Smooth muscle cell (in vitro differentiated cells): ENCODE measurements around the gene ALKBH4. TPM values are rescaled to one million over a fixed set of nuclear protein-coding genes. Genes with fewer than 3 reads are reported as not detected.
"Not testable (repeated sequence)": the region's sequence is repeated elsewhere in the genome, so short reads cannot be mapped to it uniquely, and the experiment has no call there.

ENCODE experiments used
- DNase-seq: peaks from one replicate; lab custom pipeline; 2025; ENCODE audit not compliant: unreplicated experiment; lab: John Stamatoyannopoulos, UW
- H2AFZ ChIP-seq: fragments of 200-600 bp; sonication (generic); 2 replicates; pipeline ENCODE4 v1.6.0; 2016; ENCODE audit warnings: antibody characterized with exemption, low read depth, mild to moderate bottlenecking
- H3F3A ChIP-seq: fragments of 200-600 bp; sonication (generic); 2 replicates; pipeline ENCODE4 v1.6.0; 2017; ENCODE audit warnings: antibody characterized with exemption, low read depth
- H3K27ac ChIP-seq: fragments of 200-600 bp; sonication (generic); 2 replicates; pipeline ENCODE4 v1.5.1; 2016; ENCODE audit warnings: low read depth, mild to moderate bottlenecking
- H3K27me3 ChIP-seq: fragments of 200-600 bp; sonication (generic); 2 replicates; pipeline ENCODE4 v1.6.1; 2016; ENCODE audit warnings: low read depth, mild to moderate bottlenecking
- H3K36me3 ChIP-seq: fragments of 200-600 bp; sonication (generic); 2 replicates; pipeline ENCODE4 v1.5.1; 2016; ENCODE audit warnings: low read depth
- H3K4me1 ChIP-seq: fragments of 200-600 bp; sonication (generic); 2 replicates; pipeline ENCODE4 v1.5.1; 2016; ENCODE audit warnings: low read depth
- H3K4me2 ChIP-seq: fragments of 200-600 bp; sonication (generic); 2 replicates; pipeline ENCODE4 v1.6.0; 2016; ENCODE audit warnings: mild to moderate bottlenecking
- H3K4me3 ChIP-seq: fragments of 200-600 bp; sonication (generic); 2 replicates; pipeline ENCODE4 v1.5.1; 2016; ENCODE audit warnings: mild to moderate bottlenecking
- H3K79me2 ChIP-seq: fragments of 200-600 bp; sonication (generic); 2 replicates; pipeline ENCODE4 v1.6.0; 2016; ENCODE audit warnings: low read depth, mild to moderate bottlenecking
- H3K9ac ChIP-seq: fragments of 200-600 bp; sonication (generic); 2 replicates; pipeline ENCODE4 v1.6.0; 2016; ENCODE audit warnings: low read depth
- H3K9me3 ChIP-seq: fragments of 200-600 bp; sonication (generic); replicated peaks from 2 replicates; pipeline ENCODE4 v1.5.1; 2016; ENCODE audit warnings: low read depth
- H4K20me1 ChIP-seq: fragments of 200-600 bp; sonication (generic); 2 replicates; pipeline ENCODE4 v1.6.0; 2016; ENCODE audit warnings: low read depth
- CTCF ChIP-seq: fragments of 200-600 bp; sonication (generic); IDR thresholded peaks from 2 replicates; pipeline ENCODE4 v1.5.1; 2017; ENCODE audit warnings: borderline replicate concordance, mild to moderate bottlenecking, antibody characterized with exemption; ENCODE audit not compliant: insufficient read depth, poor library complexity, severe bottlenecking
- WGBS: methylation state at CpG from one replicate; pipeline ENCODE4 v1.1.7; 2016; ENCODE audit warnings: low lambda C conversion rate; 5-methylcytosine and 5-hydroxymethylcytosine counted together
- polyA plus RNA-seq: library from polyadenylated mRNA; unstranded; fragments of >200 nt; fragmentation: Nextera tagmentation; extraction: Ambion mirVana; gene quantifications from 2 replicates; pipeline ENCODE4 v1.2.1, GENCODE V29; 2016
- total RNA-seq: library from RNA; depleted of rRNA; stranded (reverse); fragments of >200 nt; gene quantifications from 2 replicates; pipeline ENCODE4 v1.2.3, GENCODE V29; 2014

ALKBH4 gene
- total and polyA plus RNA-seq, 2 experiments from 2014 or later: 7.0 to 15.7 TPM

- H3K9ac ChIP-seq, H3K27me3 ChIP-seq, H3K4me2 ChIP-seq, H3K36me3 ChIP-seq, H2AFZ ChIP-seq, H3K79me2 ChIP-seq, H3K9me3 ChIP-seq, DNase-seq, H3K4me1 ChIP-seq, H3F3A ChIP-seq, H3K4me3 ChIP-seq, H4K20me1 ChIP-seq, H3K27ac ChIP-seq: not testable (repeated sequence)
- WGBS: 97% methylated on average over 11 of the region's 14 CpGs
Observed at GRCh38 chr7:102474116-102474515, 9.5 kb upstream of the ALKBH4 start.

- no peak for DNase-seq
- H2AFZ ChIP-seq: no peak overlapping the region
- no peak for TF ChIP-seq CTCF
- H3K36me3 ChIP-seq: no peaks in the 10 kb centered on the region
- H3K4me1 ChIP-seq: no peaks in the 10 kb centered on the region
- H3K9me3 ChIP-seq: no peaks in the 10 kb centered on the region
- WGBS: 93% methylated on average over 23 of the region's 23 CpGs
- no peak overlapping the region for H3K4me3 ChIP-seq
- peaks cover 4% of the 10 kb centered on the region for H4K20me1 ChIP-seq
- no peak overlapping the region for H3K4me2 ChIP-seq
- H3F3A ChIP-seq: no peaks in the 10 kb centered on the region
- H3K27me3 ChIP-seq: no peaks in the 10 kb centered on the region
- no peak overlapping the region for H3K9ac ChIP-seq
- no peaks in the 10 kb centered on the region for H3K79me2 ChIP-seq
- no peak overlapping the region for H3K27ac ChIP-seq
Observed at GRCh38 chr7:102473271-102473991, 8.8 kb upstream of the ALKBH4 start.

- Histone ChIP-seq H3K9me3 (no peaks in the 10 kb centered on the region), H3K27ac (no peak overlapping the region), H3K79me2 (no peaks in the 10 kb centered on the region), H3K36me3 (no peaks in the 10 kb centered on the region), H3K4me2 (no peak overlapping the region), H2AFZ (no peak overlapping the region), H3K9ac (no peak overlapping the region), H4K20me1 (peaks cover 4% of the 10 kb centered on the region), H3K27me3 (no peaks in the 10 kb centered on the region), H3F3A (no peaks in the 10 kb centered on the region), H3K4me1 (no peaks in the 10 kb centered on the region), H3K4me3 (no peak overlapping the region)
- no peak for DNase-seq
- 88% methylated on average over 31 of the region's 31 CpGs for WGBS
- no peak for TF ChIP-seq CTCF
Observed at GRCh38 chr7:102472126-102473041, 7.7 kb upstream of the ALKBH4 start.

GRCh38 chr7:102471791-102472125 is 7.1 kb upstream of the ALKBH4 start:
- Histone ChIP-seq H3K9me3 (no peaks in the 10 kb centered on the region), H3K36me3 (no peaks in the 10 kb centered on the region), H2AFZ (no peak overlapping the region), H3K4me3 (no peak overlapping the region), H3K4me2 (no peak overlapping the region), H3K4me1 (no peaks in the 10 kb centered on the region), H3K27me3 (no peaks in the 10 kb centered on the region), H3F3A (no peaks in the 10 kb centered on the region), H3K79me2 (no peaks in the 10 kb centered on the region), H3K9ac (no peak overlapping the region), H4K20me1 (peaks cover 4% of the 10 kb centered on the region), H3K27ac (no peak overlapping the region)
- no peak for DNase-seq
- WGBS: 92% methylated on average over 5 of the region's 6 CpGs
- no peak for TF ChIP-seq CTCF
